Endothelial cell of hepatic sinusoid (primary cell): ENCODE measurements around the gene CELA3B.
"Not testable (repeated sequence)": the region's sequence is repeated elsewhere in the genome, so short reads cannot be mapped to it uniquely, and the experiment has no call there.

Source experiments
- in situ Hi-C: cut with HindIII; loops from 2 replicates; pipeline ENCODE4 v1.10.0; 2017; ENCODE audit warnings: low sequenced_read_pairs

The CELA3B gene

GRCh38 chr1:21976703-21977239 lies at the start of gene CELA3B:
TSS of gene CELA3B (plus strand) at chr1:21977022. CDS start at chr1:21977040, 18 bp downstream.
- in situ Hi-C loops, result not testable (repeated sequence)

GRCh38 chr1:21927533-21928237 lies 49.1 kb upstream of the CELA3B start:
- in situ Hi-C loops, result no loop called here

- in situ Hi-C loops, result no loop called here
Measured at GRCh38 chr1:21930080-21930571, 46.7 kb upstream of the CELA3B start.

- in situ Hi-C loops, result no loop called here
Measured at GRCh38 chr1:21930629-21931170, 46.1 kb upstream of the CELA3B start.

GRCh38 chr1:21931171-21932093 lies 45.4 kb upstream of the CELA3B start:
- in situ Hi-C loops, result no loop called here

- in situ Hi-C loops, result no loop called here
Measured at GRCh38 chr1:21932127-21932526, 44.7 kb upstream of the CELA3B start.

- in situ Hi-C loops, result no loop called here
Measured at GRCh38 chr1:21933397-21934248, 43.2 kb upstream of the CELA3B start.

GRCh38 chr1:21935393-21935804 lies 41.4 kb upstream of the CELA3B start:
- in situ Hi-C loops, result no loop called here

GRCh38 chr1:21935891-21936365 lies 40.9 kb upstream of the CELA3B start:
- in situ Hi-C loops, result no loop called here

- in situ Hi-C loops, result no loop called here
Measured at GRCh38 chr1:21936366-21937031, 40.3 kb upstream of the CELA3B start.

- in situ Hi-C loops, result no loop called here
Measured at GRCh38 chr1:21937034-21937371, 39.8 kb upstream of the CELA3B start, which contains the start of gene HSPG2. TSS of gene HSPG2 (minus strand) at chr1:21937310. CDS start at chr1:21937217, 93 bp downstream.

GRCh38 chr1:21937372-21938121 lies 39.3 kb upstream of the CELA3B start:
- in situ Hi-C loops, result no loop called here

GRCh38 chr1:21938732-21939538 lies 37.9 kb upstream of the CELA3B start:
- in situ Hi-C loops, result no loop called here

GRCh38 chr1:21939650-21940374 lies 37.0 kb upstream of the CELA3B start:
- in situ Hi-C loops, result no loop called here

GRCh38 chr1:21940492-21940891 lies 36.3 kb upstream of the CELA3B start:
- in situ Hi-C loops, result no loop called here

- in situ Hi-C loops, result no loop called here
Measured at GRCh38 chr1:21941370-21941769, 35.5 kb upstream of the CELA3B start.

- in situ Hi-C loops, result no loop called here
Measured at GRCh38 chr1:21942464-21942863, 34.4 kb upstream of the CELA3B start.
